Measurements from ENCODE around the gene B3GNT2.

Gene B3GNT2

DNA sequence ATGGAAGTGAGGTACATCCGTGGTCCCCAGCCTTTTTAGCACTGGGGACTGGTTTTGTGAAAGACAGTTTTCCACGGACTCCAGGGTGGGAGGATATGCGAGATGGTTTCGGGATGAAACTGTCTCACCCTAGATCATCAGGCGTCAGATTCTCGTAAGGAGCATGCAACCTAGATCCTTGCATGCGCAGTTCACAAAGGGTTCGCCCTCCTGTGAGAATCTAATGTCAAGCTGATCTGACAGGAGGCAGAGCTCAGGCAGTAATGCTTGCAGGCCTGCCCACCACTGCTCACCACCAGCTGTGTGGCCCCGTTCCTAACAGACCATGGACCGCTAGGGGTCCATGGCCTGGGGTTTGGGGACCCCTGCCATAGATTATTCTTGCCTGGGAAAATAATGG lies 11.6 kb downstream of the B3GNT2 start:
- no peak for DNase-seq

DNA sequence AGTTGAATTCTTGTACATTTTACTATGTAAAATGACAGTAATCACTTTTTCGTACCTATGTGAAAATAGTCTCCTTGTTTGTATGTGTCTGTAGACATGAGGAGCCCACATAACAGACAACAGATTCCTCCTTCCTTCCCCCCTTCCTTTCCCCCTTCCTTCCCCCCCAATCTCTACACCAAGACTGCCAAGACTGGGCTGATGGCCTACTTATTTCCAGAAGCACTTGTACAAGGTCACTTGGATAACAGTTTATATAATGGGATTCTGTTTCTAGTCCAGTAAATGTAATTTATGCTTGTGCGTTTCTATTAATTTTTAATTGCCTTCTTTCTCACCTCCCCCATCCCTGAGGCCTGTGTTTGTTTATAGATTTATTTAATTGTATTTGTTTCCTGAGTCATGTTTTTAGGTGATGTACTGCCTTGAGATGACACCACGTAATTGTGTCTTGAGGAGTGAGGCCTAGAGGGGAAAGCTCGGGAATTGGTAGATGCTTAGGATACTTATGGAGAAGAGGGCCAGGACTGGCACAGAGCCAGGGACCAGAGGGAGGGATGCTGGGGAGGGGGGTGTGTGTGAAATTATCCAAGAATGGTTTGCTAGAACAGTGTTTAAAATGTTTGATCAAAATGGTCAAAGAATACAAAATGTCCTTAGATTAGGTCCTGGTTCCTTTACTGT lies 12.3 kb downstream of the B3GNT2 start:
- no peak for DNase-seq

DNA sequence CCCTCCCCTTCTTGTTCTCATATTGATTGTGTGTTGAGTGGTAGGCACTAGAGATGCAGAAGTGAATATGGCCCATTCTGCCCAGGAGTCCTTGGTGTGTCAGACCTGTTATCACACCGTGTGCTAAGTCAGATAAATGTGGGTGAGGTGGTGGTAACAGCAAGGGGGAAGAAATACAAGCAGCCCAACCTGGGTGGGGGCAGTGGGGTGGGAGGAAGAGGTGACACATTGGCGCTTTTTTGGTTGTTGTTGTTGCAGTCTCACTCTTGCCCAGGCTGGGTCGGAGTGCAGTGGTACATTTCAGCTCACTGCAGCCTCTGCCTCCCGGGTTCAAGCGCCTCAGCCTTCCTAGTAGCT lies 12.8 kb downstream of the B3GNT2 start:
- DNase-seq = no peak

DNA sequence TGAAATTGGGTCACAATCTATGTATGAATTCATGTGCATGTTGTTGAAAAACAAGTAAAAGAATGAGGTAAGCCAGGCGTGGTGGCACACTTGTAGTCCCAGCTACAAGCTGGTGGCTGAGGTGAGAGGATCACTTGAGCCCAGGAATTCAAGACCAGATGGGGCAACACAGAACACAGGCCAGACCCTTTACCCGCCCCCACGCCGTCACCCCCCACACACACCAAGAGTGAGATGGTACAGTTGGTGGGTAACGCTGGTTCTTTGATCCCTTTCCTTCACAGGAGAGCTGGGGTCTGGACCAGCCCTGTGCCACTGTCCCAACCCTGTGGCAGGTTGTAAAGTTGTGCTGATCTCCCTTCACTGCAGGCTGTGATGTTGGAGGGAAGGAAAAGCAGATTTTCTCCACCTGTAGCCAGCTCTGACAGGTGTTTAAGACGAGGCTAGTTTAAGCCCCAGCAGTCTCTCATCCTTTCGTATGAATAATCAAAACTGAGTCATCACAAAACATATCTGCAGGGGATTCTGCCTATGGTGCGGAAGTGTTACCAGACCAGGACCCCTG lies 13.6 kb downstream of the B3GNT2 start:
- DNase-seq = no peak

DNA sequence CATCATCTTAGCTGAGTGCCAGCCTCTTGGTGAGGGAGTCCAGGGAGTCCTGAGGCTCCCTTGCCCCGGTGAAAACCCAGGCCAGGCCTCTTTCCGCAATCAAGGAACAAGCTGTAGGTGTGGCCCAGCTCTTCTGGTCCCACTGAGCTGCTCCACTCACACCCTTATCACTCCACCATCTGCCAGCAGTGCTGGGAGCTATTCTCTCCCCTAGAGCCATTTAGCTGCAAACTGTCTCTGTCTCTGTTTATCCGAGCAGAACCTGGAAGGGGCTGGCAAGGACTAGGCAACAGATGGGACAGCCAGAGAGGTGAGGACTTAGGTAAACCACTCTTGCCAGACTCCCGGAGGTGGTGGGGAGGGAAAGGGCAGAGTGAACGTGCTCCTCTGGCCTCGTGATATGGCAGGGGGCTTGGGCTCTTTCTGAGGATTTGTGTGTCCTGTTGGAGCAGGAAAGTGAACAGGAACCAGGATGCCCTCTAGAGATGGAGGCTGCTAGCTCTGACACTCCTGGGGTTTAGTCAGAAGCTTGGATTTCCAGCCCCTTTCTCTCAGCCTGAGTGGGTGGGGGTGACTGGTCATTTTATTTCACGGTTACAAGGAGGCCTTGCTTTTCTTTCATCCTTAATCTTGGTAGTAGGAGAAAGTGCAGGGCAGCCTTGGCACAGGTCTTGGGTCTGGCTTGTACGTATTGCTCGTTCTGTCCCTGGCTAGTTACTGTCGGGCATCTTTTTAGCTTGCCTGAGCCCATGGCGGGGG lies 19.6 kb downstream of the B3GNT2 start:
- DNase-seq = no peak

DNA sequence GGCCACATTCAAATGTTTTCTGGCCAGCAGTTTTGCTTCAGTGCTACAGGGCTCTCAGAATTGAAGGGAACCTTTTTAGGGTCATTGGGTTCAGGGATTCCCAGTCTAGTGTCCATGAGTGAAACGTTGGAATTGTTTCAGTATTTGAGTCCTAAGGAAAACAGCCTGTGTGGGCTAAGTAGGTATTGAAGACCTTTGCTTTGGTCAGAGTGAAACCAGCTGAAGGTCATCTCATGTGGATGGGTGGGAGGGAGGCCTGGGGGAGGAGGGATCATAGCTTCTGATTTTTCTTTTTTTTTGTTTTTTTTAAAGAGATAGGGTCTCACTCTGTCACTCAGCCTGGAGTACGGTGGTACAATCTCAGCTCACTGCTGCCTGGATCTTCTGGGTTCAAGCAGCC lies 20.2 kb downstream of the B3GNT2 start:
- no peak for DNase-seq

DNA sequence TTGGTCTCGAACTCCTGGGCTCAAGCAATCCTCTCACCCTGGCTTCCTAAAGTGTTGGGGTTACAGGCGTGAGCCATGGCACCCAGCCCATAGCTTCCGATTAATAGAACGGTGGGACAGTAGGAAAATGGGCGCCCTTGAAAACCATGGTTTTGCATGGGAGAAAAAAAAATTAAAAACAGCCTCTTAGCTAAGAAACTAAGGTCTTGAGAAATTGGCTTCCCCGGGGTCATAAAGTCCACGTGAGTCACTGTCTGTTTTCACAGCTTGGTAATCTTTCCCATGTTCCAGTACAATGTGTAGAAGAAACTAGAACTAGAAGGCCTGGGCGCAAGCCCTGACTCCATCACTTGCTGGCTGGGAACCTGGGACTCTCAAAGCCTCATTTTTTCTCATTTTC lies 20.7 kb downstream of the B3GNT2 start:
- no peak for DNase-seq

DNA sequence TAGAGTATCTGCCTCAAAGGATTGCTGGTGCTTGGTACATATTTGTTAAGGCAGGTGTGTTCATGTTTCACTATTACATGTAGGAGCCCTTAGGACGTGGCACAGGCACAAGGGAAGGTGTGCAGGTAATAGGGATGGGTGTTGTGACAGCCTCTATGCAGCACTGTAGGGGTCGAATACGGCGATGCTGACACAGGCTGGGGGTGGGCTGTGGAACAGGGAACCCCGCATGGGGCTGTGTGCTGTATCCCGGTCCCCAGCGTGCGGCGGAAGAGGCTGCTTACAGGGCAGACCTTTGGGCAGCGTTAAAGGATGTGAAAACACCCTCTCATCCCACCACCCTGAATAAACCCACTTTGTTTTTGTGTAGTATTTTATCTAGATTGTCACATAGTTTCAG lies 21.5 kb downstream of the B3GNT2 start:
- DNase-seq = no peak

DNA sequence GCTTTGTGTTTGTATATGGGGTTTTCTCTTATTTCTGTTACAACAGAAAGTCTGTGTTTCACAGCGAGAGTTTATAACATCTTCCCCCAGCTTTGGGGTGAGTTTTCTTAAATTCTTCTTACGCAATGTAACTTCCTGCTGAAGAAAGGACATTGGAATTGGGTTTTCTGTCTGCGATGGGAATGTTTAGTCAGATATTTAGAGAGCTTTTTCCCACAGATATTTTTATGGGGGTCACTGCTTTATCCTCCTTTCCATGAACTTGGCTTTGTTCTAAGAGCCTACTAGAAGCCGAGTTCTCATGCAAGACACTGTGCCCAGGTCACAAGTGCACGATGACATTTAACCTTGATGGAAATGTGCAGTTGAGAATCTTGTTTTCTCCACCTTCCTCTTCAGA lies 22.1 kb downstream of the B3GNT2 start:
- no peak for DNase-seq

DNA sequence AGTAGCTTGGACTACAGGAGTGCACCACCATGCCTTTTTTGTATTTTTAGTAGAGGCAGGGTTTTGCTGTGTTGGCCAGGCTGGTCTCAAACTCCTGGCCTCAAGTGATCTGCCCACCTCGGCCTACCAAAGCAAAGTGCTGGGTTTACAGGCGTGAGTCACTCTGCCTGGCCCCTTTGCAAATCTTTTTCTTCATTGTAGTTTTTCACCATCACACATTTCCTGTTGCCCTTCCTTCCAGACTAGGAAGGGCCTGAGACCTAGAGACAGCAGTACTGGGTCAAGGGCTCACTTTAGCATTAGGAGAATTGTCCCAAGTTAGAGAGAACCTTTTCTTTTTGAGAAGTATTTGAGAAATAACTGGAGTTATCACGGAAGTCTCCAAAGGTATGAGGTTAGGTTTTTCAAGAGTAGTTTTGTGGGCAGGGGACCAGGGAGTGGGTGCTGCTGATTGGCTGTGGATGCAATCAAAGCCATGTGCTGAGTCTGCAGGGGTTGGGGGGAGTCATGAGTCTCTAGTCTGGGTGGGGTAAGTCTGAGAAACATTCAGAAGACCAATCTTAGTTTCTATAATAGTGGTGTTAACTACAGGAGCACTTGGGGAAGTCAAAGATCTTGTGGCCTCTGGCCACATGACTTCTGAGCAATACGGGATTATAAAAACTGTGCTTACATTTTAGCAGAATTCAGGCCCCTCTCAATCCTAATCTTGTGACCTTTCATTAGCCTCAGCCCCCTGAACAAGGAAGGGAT lies 23.7 kb downstream of the B3GNT2 start:
- DNase-seq = no peak

DNA sequence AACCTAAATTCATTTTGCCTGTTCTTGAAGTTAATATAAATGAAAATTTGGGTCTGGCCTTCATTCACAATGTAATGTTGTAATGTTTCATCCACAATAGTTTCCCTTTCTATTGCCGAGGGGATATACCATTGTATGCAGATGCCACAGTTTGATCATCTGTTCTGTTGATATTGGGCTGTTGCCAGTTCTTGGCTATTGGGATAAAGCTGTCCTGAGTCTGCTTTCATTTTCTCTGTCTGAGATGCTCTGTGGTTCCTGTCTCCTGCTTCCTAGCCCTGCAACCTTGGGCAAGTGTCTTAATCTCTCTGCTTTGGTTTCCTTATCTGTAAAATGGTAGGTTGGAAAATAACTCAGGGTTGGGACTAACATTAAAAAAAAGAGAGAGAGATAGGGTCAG lies 25.2 kb downstream of the B3GNT2 start:
- DNase-seq = no peak

DNA sequence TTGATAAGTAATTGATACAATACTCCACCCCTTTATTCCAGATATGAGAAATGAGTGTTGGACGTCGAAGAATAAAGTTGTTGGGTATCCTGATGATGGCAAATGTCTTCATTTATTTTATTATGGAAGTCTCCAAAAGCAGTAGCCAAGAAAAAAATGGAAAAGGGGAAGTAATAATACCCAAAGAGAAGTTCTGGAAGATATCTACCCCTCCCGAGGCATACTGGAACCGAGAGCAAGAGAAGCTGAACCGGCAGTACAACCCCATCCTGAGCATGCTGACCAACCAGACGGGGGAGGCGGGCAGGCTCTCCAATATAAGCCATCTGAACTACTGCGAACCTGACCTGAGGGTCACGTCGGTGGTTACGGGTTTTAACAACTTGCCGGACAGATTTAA lies 26.3 kb downstream of the B3GNT2 start:
- no peak for DNase-seq

DNA sequence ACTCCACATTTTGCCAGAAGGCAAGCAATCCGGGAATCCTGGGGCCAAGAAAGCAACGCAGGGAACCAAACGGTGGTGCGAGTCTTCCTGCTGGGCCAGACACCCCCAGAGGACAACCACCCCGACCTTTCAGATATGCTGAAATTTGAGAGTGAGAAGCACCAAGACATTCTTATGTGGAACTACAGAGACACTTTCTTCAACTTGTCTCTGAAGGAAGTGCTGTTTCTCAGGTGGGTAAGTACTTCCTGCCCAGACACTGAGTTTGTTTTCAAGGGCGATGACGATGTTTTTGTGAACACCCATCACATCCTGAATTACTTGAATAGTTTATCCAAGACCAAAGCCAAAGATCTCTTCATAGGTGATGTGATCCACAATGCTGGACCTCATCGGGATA lies 26.8 kb downstream of the B3GNT2 start:
- no peak for DNase-seq

DNA sequence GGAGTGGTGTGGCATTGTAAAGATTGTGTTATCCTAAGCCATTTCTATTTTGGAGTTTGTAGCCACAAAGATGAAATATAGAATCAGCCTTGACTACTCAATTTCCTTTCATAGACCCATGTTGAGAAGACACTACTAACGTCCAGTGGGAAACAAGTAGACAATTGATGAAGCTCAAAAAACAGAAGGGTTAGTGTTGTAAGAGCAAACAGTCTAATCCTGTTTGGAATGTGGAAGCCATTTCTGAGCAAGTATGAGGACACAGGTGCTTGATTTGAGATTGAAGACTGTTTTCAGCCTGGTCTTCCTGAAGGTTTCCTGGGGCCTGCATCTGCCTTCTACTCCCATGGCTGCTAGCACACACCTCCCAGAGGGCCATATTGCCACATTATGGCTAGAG lies 29.1 kb downstream of the B3GNT2 start:
- no peak for DNase-seq

DNA sequence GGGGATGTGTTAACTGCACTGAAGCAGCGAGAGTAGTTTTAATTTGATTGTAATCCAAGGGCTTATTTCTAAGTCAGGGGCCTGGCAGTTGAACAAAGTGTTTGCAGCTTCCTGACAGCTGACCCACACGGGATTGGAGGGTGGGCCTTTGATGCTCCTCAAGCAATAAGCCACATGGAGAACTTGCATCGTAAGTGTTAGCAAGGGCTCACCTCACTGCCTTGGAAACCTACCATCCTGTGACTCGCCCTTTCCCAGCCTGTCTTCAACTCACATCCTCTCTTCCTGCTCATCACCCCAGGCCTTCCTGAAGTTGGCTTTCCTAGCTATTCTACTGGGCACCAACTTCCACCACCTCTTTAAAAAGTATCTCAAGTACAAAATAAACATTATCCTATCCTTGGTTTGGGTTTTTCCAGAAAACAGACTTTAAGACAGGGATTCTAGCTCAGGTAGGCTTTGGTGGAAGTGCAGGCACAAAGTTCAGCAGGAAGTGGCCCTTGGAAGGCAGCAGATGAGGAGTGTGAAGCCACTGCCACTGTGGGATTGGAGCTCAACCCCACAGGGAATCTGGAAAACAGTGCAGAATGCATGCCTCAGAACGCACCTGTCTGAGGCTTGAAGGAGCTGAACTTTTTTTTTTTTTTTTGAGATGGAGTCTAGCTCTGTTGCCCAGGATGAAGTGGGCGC lies 31.6 kb downstream of the B3GNT2 start:
- no peak for DNase-seq

DNA sequence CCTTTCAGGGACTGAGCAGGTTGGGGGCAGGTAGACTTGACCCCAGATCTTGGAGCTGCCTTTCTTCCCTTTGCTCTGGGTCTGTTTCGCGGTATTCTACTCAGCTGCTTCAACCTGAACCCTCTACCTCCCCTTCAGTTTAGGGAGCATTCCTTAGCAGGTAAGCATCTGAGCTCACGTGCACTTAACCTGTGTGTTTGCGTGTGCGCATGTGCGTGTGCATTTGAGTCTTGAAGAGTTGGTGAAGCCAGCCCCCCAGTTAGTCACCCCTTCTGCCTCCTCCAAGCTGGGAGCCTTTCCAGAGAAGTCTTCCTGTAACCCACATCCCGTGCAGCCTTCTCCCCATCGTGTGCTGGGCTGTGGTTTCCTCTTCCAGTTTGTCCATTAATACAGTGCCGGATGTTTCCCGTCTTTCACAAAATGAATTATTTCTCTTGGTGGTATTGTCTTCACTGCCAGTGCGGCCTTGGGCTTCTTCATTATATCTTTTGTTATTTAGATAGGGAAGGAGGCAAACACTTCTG lies 33.2 kb downstream of the B3GNT2 start:
- DNase-seq = no peak

DNA sequence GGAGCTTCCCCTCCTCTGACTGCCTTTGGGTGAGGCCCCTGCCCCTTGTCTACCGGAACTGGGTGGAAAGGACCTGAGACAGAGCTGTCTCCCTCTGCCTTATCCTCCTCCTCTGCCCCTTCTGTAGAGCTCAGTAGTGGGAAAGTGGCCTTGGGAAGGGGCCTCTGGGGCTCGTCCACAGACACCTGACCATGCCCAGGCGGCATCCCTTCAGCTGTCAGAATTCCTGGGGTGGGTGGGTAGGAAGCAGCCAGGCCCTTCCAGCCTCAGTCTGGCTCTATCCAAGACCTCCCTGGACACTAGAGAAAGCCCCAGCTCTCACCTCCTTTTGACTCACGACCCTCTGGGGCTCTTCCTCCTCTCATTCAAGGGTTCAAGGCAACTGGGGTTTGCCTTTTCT lies 35.6 kb downstream of the B3GNT2 start:
- no peak for DNase-seq

DNA sequence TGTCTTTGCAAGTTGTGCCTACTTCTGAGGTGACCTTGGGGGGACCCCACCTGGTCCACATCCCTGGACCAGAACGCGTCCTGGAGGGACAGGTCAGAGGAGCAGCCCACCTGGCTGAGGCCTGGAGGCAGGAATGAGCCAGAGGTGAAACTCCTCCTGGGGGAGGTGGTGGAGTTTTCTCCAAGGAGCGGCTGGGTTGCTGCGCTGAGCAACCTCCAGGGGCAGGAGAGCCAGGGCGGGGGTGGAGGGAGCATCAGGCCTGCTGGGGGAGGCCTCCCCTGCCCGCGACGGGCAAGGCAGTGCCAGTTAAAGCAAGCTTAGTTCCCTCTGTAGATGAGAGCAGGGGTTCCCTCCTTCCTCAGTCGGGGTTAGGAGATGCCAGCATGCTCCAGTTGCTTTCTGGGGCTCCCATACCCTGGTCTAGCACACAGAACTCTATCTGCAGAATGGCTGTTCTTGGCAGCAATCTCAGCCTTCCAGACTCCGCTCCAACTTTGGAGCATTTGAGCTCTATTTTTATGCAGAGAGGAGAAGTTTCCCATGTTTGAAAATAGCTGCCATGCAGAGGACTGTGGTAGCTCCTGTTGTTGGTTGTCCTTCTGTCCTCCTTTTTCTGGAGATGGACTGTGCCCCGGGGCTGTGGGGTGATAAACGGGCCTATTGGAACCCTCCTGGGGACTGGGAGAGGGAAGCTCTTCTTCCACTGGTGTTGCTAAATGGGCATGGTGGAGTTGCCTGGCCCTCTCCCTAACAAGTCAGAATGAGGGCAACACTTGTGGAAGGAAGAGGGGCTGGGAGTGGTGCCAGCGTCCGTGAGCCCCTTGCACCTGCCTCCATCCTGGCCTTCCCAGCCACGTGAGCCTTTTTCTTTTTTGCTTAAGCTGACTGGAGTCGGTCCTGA lies 39.1 kb downstream of the B3GNT2 start:
- no peak for DNase-seq

DNA sequence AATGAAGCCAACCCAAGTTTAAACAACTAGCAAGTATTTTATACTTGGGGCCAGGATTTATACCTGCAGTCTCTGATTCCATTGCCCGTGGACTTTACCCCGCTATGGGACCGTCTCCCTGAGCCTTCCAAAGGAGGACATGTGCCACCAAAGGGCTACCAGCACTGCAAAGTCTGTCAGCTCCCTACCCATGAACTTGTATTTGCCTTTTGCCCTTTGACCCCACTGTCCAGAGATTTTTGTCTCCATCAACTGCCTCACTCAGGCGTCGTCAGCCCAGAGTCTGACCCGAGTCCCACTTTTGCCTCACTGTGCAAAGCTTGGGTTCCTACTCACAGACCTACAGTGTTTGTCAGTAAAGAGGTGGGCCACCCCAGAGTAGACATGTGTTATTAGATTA lies 40.6 kb downstream of the B3GNT2 start:
- no peak for DNase-seq

DNA sequence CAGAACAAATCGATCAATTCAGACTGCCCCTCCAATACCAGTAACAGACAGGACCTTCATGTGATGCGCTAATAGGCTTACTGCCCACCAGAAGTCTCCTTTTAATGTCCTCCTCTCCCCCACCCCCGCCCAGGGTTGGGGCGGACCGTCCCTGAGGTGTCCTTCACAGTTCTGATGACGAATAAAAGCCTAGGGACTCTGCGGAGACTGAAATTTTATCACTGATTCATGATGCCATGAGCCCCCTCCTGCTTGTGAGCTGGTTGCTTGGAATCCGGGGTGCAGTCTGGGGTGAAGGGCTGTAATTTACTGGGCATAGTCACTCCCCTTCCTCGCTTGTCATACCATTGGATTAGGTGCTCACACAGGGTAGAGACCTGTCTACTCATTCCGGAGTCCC lies 42.3 kb downstream of the B3GNT2 start:
- DNase-seq = no peak

DNA sequence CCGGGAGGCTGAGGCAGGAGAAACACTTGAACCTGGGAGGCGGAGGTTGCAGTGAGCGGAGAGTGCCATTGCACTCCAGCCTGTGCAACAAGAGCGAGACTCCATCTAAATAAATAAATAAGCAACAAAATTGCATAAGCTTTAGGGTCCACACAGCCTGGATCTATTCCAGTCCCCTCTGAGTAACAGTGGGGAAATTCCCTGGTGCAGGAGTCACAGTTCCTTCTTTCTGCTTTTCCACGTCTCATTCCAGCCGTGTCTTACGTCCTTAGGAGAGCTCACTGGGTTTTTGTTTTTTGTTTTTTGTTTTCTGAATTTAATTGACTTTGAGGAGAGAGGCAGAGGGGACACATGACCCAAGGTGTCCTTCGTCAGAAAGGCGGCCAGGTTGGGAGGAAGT lies 44.6 kb downstream of the B3GNT2 start:
- DNase-seq = no peak

DNA sequence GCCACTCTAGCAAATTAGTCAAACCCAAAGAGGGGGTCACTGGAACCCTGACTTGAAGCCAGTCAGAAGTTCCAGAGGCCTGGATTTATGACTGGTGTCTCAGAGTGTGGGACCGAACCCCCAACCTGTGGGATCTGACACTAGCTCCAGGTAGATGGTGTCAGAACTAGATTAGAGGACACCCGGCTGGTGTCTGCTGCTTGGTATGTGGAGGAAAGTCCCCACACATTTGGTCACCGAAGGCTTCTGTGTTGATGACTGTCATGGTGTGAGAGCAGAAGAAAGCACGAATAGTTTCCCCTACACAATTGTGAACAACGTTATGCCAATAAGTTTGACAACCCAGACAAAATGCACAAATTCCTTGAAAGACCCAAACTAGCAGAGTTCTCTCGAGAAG lies 48.1 kb downstream of the B3GNT2 start:
- no peak for DNase-seq
